Tibial nerve (tissue), 3 donors: ENCODE results near the gene ZNF692.

ENCODE experiments used
- POLR2A ChIP-seq, 2 donors: fragments of 450-650 bp; IDR thresholded peaks; one replicate each; pipeline ENCODE4 v1.6.1; 2017; ENCODE audit warnings: antibody characterized with exemption in 2 of 2, mild to moderate bottlenecking in 2 of 2, moderate library complexity in 2 of 2
- TF ChIP-seq, protein P1 (sequence below), 5 experiments: fragments of 200-600 bp in 3 of 5; fragments of 450-650 bp in 2 of 5; sonication (generic) in 3 of 5; IDR thresholded peaks; one replicate each; pipeline ENCODE4 v1.5.1; 2016 to 2019; ENCODE audit warnings: antibody characterized with exemption in 5 of 5, mild to moderate bottlenecking in 3 of 5, moderate library complexity in 2 of 5

GRCh38 chr1:248825909-248826760 is 32.8 kb downstream of the ZNF692 start, which contains the start of gene SH3BP5L:
- TF ChIP-seq, protein P1, sequence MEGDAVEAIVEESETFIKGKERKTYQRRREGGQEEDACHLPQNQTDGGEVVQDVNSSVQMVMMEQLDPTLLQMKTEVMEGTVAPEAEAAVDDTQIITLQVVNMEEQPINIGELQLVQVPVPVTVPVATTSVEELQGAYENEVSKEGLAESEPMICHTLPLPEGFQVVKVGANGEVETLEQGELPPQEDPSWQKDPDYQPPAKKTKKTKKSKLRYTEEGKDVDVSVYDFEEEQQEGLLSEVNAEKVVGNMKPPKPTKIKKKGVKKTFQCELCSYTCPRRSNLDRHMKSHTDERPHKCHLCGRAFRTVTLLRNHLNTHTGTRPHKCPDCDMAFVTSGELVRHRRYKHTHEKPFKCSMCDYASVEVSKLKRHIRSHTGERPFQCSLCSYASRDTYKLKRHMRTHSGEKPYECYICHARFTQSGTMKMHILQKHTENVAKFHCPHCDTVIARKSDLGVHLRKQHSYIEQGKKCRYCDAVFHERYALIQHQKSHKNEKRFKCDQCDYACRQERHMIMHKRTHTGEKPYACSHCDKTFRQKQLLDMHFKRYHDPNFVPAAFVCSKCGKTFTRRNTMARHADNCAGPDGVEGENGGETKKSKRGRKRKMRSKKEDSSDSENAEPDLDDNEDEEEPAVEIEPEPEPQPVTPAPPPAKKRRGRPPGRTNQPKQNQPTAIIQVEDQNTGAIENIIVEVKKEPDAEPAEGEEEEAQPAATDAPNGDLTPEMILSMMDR (IDR thresholded peaks at IDR 0.05) = peak; percentile 52 to 77 (median 63)
- TF ChIP-seq POLR2A (IDR thresholded peaks at IDR 0.05) = peak; percentile 60 to 75
